ENCODE data around the gene SCYL2. TPM values are rescaled to one million over a fixed set of nuclear protein-coding genes. Genes with fewer than 3 reads are reported as not detected.
"Not testable (repeated sequence)": the region's sequence is repeated elsewhere in the genome, so short reads cannot be mapped to it uniquely, and the experiment has no call there.

Gene SCYL2
- total RNA-seq, 1 experiment from 2014 or later: 7.3 TPM

DNA sequence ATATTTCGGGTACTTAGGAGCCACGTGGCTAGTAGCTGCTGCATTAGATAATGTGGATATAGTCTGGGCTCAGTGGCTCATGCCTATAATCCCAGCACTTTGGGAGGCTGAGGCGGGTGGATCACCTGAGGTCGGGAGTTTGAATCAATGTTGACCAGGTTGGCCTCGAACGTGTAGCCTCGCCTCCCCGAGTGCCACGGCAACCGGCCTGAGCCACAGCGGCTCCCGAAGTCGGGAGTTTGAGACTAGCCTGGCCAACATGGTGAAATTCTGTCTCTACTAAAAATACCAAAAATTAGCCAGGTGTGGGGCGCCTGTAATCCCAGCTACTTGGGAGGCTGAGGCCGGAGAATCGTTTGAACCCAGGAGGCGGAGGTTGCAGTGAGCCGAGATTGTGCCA lies 77.4 kb downstream of the SCYL2 start:
- not testable (repeated sequence) for H3K9me3 ChIP-seq, H3K4me3 ChIP-seq, H3K36me3 ChIP-seq, H3K27me3 ChIP-seq, DNase-seq

DNA sequence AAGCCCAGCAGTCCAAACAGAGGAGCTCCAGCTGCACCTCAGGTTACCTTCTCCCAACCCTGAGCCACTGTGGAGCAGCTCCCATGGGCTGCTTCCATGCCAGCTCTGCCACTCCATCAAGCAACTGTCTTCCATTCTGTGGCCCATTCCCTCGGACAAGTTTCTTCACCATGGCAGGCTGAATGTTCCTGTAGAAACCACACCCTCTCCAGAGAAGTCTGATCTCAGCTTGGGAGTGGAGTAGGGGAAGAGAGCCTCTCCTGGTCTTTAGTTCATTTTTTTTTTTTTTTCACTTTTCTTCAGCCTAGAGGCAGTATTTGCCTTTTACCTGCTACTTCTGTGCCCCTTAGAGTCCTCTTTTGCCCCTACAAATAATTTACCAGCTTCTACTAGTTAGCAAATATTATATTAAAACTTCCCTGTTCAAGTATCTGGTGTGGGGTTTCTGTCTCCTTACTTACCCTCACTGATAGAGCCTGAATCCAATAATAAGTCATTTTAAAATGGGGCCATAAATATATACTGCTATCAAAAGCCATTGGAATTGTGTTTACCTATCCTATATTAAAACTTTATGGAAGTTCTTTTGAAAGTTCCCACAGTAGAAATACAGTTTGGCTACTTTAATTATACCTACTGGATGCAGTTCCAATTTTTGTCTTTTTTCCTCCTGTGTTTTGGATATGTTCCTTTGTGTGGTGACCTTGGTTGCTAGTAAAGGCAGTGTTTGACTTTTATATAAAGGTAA lies 78.2 kb downstream of the SCYL2 start:
- no peaks in the 10 kb centered on the region for H3K9me3 ChIP-seq
- no peak for DNase-seq
- H3K4me3 ChIP-seq: no peak overlapping the region
- no peaks in the 10 kb centered on the region for H3K27me3 ChIP-seq
- no peaks in the 10 kb centered on the region for H3K36me3 ChIP-seq

DNA sequence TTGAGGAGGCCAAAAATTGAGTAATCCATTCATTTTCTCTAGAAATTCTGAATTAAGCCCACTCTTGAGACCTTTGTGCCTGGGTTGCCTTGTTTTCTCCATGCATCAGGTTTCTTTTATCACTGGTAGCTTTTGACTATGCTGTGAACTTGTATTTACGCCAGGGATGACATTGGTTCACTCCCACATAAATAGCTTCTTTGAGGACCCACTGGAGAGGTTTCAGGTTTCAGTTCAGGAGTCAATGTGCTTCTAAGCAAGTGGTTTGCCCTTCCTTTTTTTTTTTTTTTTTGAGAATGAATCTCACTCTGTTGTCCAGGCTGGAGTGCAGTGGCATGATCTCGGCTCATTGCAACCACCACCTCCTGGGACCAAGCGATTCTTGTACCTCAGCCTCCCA lies 79.7 kb downstream of the SCYL2 start:
- H3K27me3 ChIP-seq: no peaks in the 10 kb centered on the region
- H3K4me3 ChIP-seq: no peak overlapping the region
- no peak for DNase-seq
- H3K36me3 ChIP-seq: no peaks in the 10 kb centered on the region
- no peaks in the 10 kb centered on the region for H3K9me3 ChIP-seq

DNA sequence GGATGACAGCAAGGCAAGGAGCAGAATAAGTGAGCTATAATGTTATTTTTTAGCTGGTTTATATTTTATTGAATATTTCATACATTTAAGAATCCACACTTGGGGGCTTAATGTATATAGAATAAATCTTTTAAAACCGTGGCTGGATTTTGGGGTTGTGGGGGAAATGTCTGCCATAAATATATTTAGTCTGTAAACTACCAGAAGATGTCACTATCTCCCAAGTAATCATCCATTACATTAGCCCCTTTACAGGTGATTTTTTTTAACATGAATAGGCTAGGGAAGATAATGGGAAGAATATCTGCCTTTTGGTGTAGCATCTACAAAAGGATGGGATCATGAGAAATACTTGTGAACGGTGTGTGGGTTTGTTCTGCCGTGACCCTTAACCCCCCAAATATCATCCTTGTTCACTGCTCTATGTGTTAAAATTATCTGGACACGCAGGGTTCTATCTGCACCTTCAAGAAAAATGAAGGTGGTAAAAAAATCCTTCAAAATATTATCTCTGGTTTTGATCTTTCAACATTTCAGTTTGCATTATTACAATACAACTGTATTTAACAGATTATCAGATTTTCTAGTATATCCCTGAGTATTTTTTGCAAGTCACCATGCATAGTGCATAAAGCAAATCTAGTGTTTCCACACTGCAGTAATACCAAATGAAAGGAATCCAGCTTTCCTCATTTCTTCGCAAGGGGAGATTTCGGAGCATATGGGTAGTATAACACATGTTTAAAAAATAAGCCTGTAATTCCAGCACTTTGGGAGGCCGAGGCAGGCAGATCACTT lies 81.9 kb downstream of the SCYL2 start:
- no peak for DNase-seq
- Histone ChIP-seq H3K4me3 (no peak overlapping the region), H3K9me3 (no peaks in the 10 kb centered on the region), H3K27me3 (no peaks in the 10 kb centered on the region), H3K36me3 (no peaks in the 10 kb centered on the region)

DNA sequence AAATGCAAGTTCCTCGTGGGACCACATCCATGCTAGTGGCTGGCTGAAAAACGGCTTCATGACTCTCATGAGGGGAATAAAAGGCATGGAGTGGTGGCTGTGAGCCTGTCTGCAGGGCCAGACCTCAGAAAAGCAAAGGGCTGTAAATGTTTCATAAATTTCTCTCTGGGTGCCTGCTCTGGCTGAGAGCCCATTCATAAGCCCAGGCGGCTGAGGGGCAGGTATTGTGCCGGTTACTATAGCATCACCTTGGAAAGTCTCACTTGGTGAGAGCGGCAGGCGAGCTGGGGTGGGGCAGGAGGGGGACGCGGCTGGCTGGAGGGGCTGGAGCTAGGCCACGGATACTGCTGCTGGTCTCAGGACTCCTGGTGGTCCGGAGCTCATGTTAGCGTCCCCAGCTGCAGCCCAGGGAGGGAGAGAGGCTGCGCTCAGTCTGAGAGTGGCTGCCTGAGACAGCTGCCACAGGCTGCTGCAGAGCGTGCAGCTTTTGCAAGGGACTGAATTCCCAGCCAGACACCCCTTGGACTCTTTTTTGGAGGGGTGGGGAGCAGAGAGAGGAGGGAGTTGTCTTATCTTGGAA lies 89.8 kb downstream of the SCYL2 start, which contains the start of gene SLC17A8:
Gene SLC17A8, plus strand, starts transcription at position 431 of the 580 bp plus-strand sequence. CDS start 318 bp downstream, outside the sequence.
- no peak for DNase-seq
- Histone ChIP-seq H3K27me3 (no peaks in the 10 kb centered on the region), H3K9me3 (no peaks in the 10 kb centered on the region), H3K36me3 (no peaks in the 10 kb centered on the region), H3K4me3 (no peak within 1 kb of the TSS)

DNA sequence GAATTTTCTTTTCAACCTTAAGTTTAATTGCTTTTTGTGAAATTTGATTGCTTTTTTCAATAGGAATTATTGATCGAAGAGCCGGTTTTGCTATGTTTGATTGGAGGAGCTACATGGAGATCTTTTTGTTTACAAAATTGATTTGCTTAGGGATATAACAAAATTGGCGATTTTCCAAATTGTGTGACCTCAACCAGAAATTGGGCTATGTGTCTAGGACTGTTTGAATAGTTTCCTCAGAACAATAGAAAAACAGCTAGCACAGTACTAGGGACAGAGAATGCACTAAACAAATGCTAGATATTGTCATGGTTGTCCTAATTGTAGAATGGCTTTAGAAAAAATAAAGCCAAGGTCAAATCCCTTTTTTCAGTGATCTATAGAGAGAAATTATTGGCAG lies 92.3 kb downstream of the SCYL2 start:
- DNase-seq: no peak
- Histone ChIP-seq H3K27me3 (no peaks in the 10 kb centered on the region), H3K4me3 (no peak overlapping the region), H3K9me3 (no peaks in the 10 kb centered on the region), H3K36me3 (no peaks in the 10 kb centered on the region)

DNA sequence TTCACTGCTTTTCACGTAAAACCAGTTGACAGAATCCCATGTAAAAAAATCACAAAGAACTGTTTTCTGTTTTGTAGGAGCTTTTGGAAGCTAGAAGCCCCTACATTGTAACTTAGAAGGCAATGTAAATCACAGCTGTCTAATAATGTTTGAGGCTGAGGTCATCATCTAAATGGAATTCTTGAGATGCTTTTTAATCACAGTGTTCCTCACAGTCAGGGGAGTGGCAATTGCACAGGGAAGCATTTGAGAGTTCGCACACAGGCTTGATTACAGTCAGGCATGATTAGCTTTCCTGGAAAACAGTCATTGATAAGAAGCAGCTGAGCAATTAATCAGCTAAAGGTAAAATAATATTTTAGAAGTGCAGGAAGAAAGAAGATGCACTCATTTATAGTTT lies 92.8 kb downstream of the SCYL2 start:
- no peaks in the 10 kb centered on the region for H3K9me3 ChIP-seq
- no peaks in the 10 kb centered on the region for H3K27me3 ChIP-seq
- no peaks in the 10 kb centered on the region for H3K36me3 ChIP-seq
- DNase-seq: no peak
- no peak overlapping the region for H3K4me3 ChIP-seq

DNA sequence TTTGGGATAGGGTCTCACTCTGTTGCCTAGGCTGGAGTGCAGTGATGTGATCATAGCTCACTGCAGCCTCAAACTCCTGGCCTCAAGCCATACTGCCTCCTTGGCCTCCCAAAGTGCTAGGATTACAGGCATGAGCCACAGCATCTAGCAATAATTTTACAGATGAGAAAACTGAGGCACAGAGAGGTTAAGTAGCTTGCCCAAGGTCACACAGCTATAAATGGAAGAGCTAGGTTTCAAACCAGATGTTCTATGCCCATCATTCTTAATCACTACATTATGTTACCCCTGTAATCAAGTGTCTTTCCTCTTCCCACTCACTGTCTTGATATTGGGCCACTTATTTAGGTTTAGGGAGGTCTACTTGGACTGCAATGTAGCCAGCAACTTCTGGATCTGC lies 93.5 kb downstream of the SCYL2 start:
- no peaks in the 10 kb centered on the region for H3K36me3 ChIP-seq
- DNase-seq: no peak
- no peak overlapping the region for H3K4me3 ChIP-seq
- no peaks in the 10 kb centered on the region for H3K27me3 ChIP-seq
- H3K9me3 ChIP-seq: no peaks in the 10 kb centered on the region

DNA sequence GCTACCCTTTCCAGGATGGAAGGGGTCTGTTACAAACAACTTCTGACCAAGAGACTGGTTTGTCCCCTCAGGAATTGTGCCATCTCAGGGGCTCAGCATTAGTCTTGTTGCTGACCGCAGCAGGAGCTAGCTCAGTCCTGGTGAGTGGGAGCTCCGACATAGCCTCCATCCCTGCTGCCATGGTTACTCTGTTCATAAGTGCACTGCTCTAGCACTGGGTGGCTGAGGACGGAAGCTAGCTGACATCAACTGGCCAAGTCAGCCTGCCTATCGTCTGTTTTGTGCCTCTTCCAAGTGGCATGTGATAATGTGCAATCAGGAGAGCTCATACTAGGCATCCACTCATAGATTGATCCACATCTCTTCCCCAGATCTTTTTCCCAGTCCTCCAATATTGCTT lies 97.3 kb downstream of the SCYL2 start:
- no peaks in the 10 kb centered on the region for H3K9me3 ChIP-seq
- no peaks in the 10 kb centered on the region for H3K27me3 ChIP-seq
- no peaks in the 10 kb centered on the region for H3K36me3 ChIP-seq
- H3K4me3 ChIP-seq: no peak overlapping the region
- no peak for DNase-seq

DNA sequence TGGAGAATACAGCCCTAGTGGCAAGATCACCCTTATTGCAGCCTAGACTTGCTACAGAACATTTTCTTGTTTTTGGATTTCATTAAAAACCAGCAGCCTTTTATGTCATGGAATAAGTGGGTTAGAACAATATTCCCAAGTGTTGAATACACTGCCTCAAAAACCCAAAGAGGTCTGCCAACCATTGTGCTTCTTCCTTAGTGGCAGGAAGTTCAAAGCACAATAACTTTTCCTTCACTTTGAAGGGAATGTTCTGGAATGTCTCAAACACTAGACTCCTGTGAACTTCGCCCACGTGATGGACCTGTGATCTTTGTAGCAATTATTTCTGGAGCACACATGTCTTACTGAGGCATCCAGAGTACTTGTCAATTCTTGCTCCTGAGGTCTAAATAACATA lies 98.4 kb downstream of the SCYL2 start:
- Histone ChIP-seq H3K4me3 (no peak overlapping the region), H3K9me3 (no peaks in the 10 kb centered on the region), H3K36me3 (no peaks in the 10 kb centered on the region), H3K27me3 (no peaks in the 10 kb centered on the region)
- no peak for DNase-seq

DNA sequence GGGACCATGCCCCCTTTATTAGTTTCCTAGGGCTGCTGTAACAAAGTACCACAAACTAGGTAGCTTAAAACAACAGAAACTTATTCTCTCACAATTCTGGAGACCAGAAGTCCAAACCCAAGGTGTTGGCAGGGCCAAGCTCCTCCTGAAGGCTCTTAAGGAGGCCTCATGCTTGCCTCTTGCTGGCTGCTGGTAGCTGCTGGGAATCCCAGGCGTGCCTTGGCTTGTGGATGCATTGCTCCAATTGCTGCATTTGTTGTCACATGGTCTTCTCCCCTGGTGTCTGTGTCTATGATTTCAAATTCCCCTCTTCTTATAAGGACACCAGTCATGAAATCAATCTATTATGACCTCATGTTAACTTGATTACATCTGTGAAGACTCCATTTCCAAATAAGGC lies 101.1 kb downstream of the SCYL2 start:
- Histone ChIP-seq H3K4me3 (no peak overlapping the region), H3K27me3 (no peaks in the 10 kb centered on the region), H3K9me3 (no peaks in the 10 kb centered on the region), H3K36me3 (no peaks in the 10 kb centered on the region)
- DNase-seq: no peak

DNA sequence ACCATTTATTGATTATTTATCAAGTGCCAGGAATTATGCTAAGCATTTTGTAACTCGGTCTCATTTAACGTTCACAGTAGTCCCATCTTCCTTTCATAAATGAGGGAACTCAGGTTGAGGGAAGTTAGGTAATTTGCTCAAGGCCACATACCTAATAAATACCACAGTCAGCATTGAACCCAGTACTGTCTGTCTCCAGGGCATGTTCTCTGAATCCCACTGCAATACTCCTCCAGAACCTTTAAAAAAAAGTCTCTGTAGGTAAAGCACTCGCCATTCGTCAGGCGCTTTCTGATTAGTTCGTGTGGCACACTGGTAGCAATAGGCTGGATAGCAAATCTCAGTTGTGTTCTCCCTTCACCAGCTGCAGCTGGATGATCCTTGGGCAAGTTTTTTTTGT lies 104.2 kb downstream of the SCYL2 start:
- Histone ChIP-seq H3K9me3 (no peaks in the 10 kb centered on the region), H3K36me3 (no peaks in the 10 kb centered on the region), H3K4me3 (no peak overlapping the region), H3K27me3 (no peaks in the 10 kb centered on the region)
- no peak for DNase-seq

DNA sequence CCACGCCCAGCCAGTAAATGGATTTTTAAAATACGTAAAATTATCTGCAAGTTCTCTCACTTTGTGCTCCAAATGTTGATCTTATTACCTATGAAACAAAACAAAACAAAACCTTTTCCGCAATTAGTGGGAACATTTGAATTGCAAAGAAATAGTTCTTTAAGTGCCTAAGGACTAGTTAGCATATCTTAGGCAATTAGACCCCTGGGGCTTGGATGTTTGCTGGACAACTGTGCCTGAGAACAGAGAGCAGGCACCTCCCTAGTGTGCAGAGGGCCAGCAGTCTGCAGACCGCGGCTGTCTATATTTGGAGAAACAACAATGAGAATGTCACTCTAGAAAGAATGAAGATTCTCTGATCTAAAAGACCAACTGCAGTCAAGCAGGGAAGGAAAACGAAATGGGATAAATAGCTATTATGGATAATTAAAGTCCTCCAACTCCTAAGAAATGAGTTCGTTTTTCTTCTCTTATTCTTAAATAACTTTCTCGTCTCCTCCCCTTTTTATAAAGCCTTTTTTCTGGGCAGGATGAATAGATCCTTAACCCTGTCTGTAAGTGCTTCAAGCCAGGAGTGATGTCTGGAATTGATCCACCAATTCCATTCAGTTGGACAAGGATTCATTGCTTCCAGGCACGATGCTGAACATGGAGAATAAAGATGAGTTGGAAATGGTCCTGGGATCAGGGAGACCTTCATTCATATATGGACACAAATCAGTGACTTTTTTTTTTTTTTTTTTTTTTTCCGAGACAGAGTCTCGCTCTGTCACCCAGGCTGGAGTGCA lies 106.1 kb downstream of the SCYL2 start:
- H3K4me3 ChIP-seq: no peak overlapping the region
- H3K36me3 ChIP-seq: no peaks in the 10 kb centered on the region
- no peaks in the 10 kb centered on the region for H3K9me3 ChIP-seq
- H3K27me3 ChIP-seq: no peaks in the 10 kb centered on the region
- DNase-seq: no peak

DNA sequence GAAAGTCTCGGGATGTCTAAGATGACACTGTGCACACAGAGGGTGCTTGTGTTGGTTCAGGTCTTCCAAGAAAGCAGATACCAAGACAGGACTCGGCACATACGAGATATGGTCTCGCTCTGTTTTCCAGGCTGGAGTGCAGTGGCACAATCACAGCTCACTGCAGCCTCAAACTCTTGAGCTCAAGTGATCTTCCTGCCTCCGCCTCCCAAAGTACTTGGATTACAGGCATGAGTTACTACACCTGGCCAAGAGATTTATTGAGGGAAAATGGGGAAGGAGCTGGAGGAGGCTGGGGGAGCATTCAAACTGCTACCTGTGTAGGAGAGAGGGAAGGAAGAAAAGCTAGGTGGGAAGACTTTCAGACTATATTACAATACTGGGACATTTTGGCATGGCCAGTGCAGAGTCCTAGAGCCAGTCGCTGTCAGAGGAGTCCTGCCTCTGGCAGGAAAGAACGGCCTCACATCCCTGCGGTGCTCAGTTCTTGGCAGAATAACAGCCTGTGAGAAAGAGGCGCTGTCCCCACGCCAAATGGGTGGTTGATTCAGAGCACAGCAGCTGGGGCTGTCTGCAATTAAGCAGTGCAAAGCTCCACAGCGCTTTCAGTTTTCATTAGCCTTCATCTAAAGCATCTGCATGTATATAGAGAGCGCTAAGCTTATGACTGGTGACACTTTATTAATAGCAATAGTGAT lies 108.2 kb downstream of the SCYL2 start:
- H3K4me3 ChIP-seq: no peak overlapping the region
- DNase-seq: peak; percentile 83
- no peaks in the 10 kb centered on the region for H3K36me3 ChIP-seq
- no peaks in the 10 kb centered on the region for H3K9me3 ChIP-seq
- H3K27me3 ChIP-seq: no peaks in the 10 kb centered on the region

DNA sequence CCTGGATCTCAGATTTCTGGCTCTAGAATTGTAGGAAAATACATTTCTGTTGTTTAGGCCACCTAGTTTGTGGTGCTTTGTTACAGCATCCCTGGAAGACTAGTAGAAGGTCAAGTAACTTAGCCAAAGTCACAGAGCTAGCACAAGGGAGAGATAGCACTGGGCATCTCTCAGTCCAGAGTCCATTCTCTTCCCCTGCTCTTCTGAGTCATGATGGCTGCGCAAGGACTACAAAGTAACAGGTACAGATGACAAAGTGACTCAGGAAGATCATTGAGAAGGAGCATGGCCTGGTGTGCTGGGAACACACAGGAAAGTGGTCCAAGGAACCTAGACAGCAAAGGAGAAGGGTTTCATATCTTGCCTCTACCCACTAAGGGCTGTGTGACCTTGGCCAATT lies 109.2 kb downstream of the SCYL2 start:
- Histone ChIP-seq H3K27me3 (no peaks in the 10 kb centered on the region), H3K4me3 (no peak overlapping the region), H3K36me3 (no peaks in the 10 kb centered on the region), H3K9me3 (no peaks in the 10 kb centered on the region)
- no peak for DNase-seq

DNA sequence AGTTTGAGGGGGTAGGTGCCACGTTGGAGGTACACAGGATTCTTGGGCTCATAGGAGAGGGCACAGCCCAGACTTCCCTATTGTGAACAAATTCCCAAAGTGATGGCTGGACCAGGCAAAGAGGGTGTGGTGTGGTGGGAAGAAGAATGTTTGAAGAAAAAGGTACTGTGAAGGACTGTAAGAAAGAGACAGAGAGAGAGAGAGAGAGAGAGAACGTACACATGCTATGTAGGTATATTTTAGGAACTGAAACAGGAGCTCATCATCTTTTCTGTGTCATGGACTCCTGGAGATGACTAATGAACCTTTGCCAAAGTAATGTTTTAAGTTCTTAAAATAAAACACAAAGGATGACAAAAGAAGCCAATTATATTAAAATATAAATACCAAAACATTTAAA lies 114.4 kb downstream of the SCYL2 start:
- H3K36me3 ChIP-seq: no peaks in the 10 kb centered on the region
- no peak for DNase-seq
- H3K9me3 ChIP-seq: no peaks in the 10 kb centered on the region

More for the DNA sequence above, 114.4 kb downstream of the SCYL2 start:
- Histone ChIP-seq H3K4me3 (no peak overlapping the region), H3K27me3 (no peaks in the 10 kb centered on the region)
